Erythroblast (primary cell): ENCODE results near the gene DENND1B.

Source experiments
- GATA1 ChIP-seq: IDR thresholded peaks from 2 replicates; pipeline ENCODE4 v1.6.1; 2011; ENCODE audit warnings: low read depth, mild to moderate bottlenecking, control low read depth, low read length, moderate library complexity
- POLR2A ChIP-seq: IDR thresholded peaks from 2 replicates; pipeline ENCODE4 v1.6.1; 2011; ENCODE audit warnings: mild to moderate bottlenecking, low read length

GRCh38 chr1:197469620-197470210, 305.6 kb downstream of the DENND1B start:
- TF ChIP-seq POLR2A (no peak), GATA1 (no peak)
